Mucosa of gallbladder (tissue), 1 donor: ENCODE data around the gene MINDY2. TPM values are rescaled to one million over a fixed set of nuclear protein-coding genes. Genes with fewer than 3 reads are reported as not detected.
"Not testable (repeated sequence)": the region's sequence is repeated elsewhere in the genome, so short reads cannot be mapped to it uniquely, and the experiment has no call there.

ENCODE experiments used
- DNase-seq: peaks from one replicate; pipeline ENCODE4 v3.0.0-alpha.2; 2020; ENCODE audit warnings: low spot score
- total RNA-seq: library from RNA; stranded (reverse); gene quantifications from one replicate; pipeline ENCODE4 v1.2.1, GENCODE V29; 2021
- donor health status: DM: no; HTN: no; CAD: no.

Gene MINDY2
- total RNA-seq, 1 donor from 2014 or later = 23.7 TPM

DNA sequence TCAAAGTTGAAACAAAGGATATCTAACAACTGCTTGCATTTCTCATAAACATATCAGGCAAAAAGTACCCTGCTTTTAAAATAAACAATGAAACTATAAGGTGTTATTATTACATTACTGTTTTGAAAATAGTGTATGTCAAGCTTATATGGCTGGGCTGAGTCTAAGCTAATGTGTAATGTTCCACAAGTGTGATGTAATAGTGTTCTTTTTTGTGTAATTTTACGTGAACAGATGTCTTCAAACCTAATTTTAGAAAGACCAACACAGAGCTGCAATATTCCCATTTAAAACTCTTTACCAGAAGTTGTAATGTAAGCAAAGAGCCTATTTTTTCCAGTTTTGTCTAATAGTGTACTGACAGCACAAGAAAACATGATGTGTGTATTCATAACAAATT, 34.0 kb downstream of the MINDY2 start:
- no peak for DNase-seq

DNA sequence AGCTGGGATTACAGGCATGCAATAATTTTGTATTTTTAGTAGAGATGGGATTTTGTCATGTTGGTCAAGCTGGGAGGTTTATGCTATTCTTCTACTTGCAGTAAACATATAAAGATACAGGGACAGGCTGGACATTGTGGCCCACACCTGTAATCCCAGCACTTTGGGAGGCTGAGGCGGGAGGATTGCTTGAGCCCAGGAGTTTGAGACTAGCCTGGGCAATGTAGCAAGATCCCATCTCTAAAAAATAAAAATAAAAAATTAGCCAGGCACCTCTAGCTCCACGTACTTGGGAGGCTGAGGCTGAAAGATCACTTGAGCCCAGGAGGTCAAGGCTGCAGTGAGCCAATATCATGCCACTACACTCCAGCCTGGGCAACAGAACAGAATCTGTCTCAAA, 52.2 kb downstream of the MINDY2 start:
- not testable (repeated sequence) for DNase-seq

DNA sequence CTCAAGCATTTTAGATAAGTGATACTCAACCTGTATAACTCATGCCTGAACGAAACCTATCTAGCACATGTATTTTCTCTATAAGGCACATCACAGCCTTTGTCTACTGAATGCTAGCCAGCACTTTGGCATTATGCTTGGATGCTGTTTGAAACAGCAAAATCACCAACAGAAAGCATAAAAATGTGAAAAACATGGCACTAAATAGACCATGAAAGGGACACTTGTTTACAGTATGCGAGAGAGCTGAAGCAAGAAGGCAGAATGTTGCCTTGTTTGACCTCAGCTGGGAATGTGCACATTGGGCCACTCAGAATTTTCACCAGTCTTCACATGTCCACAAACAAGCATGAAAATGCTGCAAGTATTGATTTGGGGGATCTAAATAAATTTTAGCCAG, 59.5 kb downstream of the MINDY2 start:
- no peak for DNase-seq

DNA sequence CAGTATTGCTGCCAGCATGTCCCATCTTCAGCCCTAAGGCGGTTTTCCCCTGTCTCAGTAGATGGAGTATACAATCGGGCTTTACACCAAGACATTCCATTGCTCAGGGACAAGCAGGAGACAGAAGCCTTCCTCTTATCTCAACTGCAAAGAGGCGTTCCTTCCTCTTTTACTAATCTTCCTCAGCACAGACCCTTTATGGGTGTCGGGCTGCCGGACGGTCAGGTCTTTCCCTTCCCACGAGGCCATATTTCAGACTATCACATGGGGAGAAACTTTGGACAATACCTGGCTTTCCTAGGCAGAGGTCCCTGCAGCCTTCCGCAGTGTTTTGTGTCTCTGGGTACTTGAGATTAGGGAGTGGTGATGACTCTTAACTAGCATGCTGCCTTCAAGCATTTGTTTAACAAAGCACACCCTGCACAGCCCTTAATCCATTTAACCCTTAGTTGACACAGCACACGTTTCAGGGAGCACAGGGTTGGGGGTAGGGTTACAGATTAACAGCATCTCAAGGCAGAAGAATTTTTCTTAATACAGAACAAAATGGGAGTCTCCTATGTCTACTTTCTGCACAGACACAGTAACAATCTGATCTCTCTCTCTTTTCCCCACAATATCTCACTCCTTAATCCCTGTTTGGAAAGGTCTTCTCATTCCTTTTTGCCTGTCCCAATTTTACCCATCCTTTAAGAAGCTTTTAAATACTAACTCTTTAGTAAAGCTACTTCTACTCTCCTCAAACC, 62.8 kb downstream of the MINDY2 start:
- DNase-seq = not testable (repeated sequence)

DNA sequence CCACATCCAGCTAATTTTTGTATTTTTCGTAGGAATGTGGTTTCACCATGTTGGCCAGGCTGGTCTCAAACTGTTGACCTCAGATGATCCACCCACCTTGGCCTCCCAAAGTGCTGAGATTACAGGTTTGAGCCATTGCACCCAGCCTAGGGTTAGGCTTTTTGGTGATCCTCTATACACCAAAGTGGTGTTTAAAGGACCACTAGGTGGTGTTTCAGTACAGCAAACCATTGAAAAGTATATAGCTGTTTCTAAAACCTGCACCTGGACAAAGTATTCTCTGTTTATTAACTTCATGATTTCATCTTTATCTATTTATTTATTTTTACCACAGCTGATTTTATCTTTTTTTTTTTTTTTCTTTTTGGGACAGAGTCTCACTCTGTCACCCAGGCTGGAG, 68.4 kb downstream of the MINDY2 start:
- DNase-seq = no peak

DNA sequence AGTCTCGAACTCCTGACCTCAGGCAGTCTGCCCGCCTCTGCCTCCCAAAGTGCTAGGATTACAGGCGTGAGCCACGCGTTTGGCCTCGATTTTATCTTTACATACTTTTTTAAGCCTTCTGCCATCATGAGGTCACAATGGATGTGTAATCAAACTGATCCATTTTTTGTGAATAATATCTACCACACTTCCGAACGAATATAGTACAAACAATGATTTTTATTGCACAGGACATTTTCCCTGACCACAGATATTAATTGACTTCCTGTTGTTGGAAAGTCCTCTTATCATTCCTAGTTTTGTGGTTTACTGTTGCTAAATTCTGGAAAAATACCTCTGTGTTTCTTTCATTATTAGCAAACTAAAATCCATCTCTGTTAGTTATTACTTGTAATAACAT, 68.9 kb downstream of the MINDY2 start:
- no peak for DNase-seq

DNA sequence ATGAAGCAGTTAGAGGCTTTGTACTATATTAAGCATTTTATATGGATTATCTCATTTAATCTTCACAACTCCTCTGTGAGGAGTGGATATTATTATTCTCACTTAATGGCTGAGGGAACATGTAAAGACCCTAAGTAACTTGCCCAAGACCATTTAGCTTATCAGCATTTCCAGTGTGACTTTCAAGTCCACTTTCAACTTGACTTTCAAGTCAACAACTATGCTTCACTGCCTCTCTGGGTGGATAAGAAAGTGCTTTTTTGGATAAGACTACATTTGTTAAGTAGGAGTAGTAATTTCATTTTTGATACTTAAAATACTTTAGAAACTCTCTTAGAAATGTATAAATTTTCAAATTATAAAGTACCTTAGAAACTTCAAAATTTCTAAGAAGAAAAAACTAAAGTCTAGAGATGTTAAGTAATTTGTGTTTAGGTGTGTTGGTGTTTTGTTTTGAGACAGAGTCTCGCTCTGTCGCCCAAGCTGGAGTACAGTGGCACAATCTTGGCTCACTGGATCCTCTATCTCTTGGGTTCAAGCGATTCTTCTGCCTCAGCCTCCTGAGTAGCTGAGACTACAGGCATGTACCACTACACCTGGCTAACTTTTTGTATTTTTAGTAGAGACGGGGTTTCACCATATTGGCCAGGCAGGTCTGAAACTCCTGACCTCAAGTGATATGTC, 71.8 kb downstream of the MINDY2 start:
- no peak for DNase-seq

DNA sequence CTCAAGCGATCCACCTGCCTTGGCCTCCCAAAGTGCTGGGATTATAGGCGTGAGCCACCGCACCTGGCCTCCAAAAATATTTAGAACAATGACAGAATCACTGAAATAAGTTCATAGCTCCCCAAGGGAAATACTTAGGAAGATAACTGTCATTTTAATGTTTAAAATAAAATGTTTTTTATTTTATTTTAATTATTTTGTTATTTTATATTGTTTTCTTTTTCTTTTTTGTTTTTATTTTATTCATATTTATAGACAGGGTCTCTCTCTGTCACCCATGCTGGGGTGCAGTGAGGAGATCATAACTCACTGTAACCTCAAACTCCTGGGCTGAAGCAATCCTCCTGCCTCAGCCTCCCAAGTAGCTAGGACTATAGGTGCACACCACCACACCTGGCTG, 80.1 kb downstream of the MINDY2 start:
- not testable (repeated sequence) for DNase-seq

DNA sequence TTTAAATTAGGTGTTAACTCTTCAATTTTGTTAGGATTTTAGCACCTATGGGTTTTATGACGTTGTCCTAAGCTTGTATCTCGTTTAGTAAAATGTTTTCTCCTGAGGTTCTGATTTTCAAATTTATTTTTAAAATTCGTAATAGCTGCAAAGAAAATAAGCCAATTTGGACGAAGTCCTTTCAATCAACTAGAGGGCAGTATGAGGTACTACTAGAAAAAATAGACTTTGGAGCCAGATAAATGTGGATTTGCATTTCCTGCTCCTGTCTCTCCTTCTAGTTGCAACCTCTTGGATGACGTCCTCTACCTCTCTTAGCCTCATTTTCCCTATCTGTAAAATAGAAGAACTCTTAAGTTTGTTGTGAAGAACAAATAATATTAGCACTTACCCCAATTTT, 81.2 kb downstream of the MINDY2 start:
- DNase-seq = no peak

DNA sequence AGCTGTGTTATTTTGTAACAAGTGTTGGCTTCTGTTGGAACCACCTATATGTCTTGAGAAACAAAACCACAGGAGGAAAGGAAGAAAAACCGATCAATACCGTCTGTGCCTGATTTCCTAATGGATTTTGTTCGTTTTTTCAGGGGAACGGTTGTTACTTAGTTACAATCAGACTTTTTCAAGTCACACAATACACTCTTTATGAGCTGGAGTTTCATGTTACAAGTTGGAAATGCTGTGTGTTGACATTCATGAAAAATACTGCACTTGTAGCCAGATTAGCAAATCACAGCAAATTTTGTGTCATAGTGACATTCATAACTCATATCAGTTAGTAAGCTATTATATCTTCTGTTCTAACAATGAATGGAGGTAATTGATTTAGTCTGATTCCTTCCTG, 83.5 kb downstream of the MINDY2 start:
- no peak for DNase-seq

DNA sequence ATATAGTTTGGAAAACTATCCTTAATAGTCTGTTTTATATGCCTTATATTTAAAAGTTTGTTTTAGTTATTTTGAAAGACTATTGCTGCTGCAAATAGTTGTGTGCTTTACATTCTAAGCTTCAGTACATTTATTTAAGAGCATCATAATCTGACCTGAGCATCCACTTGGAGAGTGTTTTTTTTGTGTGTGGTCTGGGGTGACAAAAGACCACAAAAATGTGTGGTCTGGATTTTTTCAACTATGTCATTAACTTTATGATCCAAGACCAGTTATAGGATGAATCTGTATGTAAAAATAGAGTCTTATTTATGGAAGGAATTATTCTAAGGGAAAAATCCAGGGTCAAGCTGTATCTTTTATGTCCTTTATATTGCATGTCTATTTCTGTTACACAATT, 85.0 kb downstream of the MINDY2 start:
- no peak for DNase-seq

DNA sequence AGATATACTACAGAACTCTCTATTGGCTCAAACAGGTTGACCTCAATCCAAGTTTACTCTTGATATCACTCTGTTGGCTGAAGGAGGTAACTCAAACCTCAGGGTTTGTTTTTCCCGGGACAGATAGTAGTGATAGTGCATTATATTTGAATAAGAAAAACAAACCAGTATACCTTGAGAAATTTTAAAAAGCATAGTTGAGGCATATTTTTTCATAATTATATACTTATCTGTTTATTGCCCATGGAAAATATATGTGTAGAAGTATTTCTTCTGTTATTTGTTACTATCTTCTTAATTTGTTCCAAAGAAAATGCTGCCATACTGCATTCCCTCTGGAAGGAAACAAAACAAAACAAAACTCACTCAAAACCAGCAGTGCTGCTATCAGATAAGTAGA, 85.5 kb downstream of the MINDY2 start:
- DNase-seq = not testable (repeated sequence)

DNA sequence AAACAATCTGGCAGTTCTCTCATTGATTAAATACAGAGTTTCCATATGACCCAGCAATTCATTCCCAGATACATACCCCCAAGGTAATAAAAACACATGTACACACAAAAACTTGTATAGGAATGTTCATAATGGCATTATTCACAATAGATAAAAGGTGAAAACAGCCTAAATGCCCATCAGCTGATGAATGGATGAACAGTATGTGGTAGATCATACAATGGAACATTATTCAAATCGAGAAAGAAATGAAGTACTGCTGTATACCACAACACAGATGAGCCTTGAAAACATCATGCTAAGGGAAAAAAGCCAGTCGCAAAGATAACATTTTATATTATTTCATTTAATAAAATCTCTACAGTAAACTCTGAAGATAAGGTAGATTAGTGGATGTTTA, 91.2 kb downstream of the MINDY2 start:
- no peak for DNase-seq

DNA sequence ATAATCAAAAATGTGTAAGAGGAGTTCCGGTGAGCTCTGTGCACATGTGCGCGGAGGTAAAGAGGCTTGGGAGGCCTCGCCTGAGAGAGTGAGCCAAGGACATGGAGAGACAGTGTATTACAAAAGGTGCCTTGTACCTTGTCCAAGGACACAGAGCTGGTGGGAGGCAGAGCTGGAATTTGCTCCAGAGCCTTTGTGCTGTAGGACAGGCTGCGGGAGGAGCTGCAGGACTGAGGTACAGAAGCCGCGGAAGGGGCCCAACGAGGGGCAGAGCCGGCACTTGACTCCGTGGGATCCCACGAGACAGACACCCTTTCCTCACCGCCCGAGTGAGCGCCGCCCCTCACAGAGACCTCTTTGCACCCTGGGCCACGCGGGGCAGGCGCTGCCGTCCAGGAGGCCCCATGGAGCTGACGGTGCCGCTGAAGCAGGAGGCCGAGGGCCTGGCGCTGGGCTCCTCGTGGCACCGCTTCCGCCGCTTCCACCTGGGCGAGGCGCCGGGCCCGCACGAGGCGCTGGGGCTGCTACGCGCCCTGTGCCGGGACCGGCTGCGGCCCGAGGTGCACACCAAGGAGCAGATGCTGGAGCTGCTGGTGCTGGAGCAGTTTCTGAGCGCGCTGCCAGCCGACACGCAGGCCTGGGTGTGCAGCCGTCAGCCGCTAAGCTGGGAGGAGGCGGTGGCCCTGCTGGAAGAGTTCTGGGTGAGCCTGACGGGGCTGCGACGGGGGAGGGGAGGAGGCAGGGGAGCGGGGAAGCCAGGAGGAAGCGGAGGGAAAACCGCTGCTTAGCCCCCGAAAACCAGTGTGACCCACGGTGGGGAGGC, 93.7 kb downstream of the MINDY2 start:
- peak; percentile 33 for DNase-seq

DNA sequence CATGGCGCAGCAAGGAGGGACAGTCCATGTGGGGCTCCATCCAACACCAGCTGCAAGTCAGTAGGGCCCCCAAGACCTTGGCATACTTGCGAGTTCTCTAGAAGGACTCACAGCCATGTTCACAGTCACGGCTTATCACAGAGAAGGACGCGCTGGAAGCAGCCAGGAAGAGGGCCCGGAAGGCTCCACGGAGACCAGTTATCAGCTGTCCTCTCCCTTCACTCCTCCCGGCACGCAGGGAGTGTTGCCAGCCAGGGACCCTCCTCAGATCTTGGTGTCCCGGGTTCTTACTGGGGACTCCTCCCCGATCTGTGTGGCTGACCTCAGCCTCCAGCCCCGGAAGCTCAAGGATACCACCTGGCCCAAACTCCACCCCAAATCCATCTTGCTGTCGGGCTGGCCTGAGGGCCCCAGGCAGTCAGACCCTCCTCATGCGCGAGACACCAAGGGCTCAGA, 94.4 kb downstream of the MINDY2 start:
- peak; percentile 17 for DNase-seq

DNA sequence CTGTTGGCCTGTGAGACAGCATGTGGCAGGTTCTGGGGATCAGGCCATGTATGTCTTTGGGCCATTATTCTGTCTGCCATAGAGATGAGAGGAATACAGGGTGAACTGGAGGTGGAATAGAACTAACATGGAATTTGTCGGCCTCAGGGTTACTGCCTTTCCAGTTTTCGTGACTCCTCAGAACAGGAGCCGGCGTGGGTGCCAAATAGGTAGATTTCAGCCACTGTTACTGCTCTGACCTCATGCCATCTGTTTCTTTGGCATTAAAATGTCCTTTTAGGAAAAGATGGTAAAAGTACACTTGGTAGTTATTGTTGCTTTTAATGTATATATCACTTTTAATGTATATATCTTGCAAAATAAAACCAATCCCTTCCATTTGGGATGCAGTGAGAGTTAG, 96.8 kb downstream of the MINDY2 start:
- no peak for DNase-seq

DNA sequence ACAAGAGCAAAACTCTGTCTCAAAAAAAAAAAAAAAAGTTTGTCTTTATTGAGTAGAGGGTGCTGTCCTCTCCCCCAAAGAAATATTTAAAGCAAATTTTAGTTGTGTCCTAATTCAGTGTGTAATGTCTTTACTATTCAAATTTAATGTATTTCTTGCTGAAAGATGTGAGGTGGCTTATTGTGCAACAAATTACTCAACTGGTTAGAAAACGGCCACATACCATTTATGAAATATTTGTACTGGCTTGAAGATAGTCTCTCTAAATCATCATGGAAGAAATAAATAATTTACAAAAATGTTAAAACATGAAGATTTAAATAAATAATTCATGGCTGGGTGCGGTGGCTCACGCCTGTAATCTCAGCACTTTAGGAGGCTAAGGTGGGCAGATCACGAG, 99.3 kb downstream of the MINDY2 start:
- no peak for DNase-seq

DNA sequence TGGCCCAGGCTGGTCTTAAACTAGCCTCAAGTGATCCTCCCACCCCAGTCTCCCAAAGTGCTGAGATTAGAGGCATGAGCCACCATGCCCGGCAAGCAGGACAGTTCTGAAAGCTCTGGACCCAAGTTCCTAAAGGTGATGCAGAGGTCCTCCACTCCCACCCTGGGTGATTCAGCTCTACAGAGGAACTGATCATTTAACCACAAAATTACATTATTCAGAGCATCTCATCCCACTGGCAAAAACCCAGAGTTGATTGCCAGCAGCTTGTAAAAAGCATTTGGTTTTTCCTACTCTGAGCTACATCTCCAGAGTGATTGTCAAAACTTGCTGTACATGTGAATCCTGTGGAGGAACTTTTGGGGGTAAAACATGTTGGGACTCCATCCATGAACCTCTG, 102.2 kb downstream of the MINDY2 start:
- no peak for DNase-seq

DNA sequence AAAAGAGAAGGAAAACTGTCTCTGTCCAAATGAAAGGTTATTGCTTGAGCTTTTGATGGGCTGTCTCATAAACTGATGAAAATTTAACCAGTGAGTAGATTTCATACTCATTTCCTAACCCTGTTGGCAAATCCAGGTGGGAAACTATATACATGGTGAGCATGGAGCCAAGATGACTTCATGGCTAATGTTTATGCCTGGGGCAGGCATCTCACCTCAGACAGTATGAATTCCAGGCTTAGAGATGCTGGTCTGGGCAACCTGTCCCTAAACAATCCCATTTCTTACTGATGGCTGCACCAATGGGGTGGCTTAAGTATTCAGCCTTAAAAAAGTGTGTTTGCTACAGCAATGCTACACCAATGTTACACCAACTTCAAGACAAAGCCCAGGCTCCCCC, 104.2 kb downstream of the MINDY2 start:
- no peak for DNase-seq

DNA sequence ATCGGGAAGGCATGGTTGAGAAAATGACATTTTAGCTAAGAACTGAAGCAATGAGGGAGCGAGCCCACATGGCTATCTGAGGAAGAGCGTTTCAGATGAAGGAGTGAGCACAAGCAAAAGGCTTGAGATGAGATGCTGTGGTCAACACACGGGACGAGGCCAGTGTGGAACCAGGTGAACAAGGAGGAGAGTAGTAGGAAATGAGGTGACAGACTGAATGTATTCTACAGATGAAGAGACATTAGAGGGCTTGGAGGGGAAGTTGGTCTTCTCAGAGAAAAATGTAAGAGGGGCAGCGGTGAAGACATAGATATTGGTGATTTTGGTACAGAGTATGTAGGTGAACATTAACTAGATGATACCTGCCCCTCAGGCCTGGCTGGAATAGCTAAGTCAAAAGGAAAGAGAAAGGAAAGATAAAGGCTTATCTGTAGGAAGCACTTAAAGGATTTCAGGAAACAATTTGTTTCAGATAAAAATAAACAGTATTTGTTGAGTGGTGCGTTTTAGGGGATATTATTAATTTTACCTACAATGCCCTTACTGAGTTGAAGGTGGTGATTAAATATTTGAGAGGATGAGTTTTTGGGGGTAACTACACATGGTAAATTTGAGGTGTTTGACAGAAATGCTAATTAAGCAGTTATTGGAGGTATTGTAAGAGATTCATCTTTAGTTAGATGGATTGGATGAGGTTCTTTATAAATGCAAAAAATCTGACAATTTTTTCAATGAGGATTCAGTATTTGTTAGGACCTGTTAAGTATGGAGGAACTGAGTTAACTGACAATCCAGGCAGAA, 105.4 kb downstream of the MINDY2 start:
- DNase-seq = no peak

DNA sequence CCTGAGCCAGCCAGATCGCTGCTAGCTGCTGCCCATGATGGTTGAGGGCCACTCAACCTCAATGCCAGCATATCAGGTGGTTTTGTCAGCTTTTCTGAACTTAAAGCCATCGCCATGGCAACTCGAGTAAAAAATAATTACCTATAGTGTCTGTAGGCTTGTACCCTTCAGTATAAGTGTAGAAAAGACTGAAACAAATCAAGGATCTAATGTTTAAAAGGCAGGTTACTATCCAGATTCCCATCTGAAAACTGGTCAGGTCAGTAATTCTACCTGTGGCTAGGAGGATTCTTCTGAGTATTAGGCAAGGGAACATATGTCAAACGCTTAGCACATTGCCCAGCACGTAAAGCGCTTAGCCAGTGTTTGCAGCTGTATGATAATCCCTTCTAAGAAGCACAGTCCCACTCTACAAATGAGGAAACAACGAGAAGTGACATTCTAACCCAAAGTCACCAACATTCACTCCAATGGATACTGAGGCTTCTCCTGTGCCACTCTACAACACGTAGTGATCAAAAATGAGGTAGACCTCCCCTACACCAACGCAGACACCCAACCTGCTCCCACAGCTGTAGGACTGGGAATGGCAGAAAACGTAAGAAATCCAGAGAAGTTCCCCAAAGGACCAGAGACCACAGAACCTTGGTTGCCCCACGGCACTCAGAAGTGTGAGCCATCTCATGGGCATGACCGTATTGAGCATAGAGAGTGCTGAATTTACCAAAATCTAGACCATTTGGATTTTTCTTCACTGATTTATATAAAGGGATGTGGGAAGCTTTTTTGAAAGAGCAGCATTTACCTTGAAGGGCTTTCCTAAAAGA, 107.1 kb downstream of the MINDY2 start:
- DNase-seq = no peak
